ENCODE measurements around the gene NR2F1.
A peak's percentile ranks its signal among the peaks of the same experiment; 100 is the strongest.
"Not testable (repeated sequence)": the region's sequence is repeated elsewhere in the genome, so short reads cannot be mapped to it uniquely, and the experiment has no call there.

The NR2F1 gene

GRCh38 chr5:93582677-93583438 is at the start of gene NR2F1:
Gene NR2F1, plus strand, starts transcription at chr5:93583222. Its CDS starts 1,802 bp downstream, at chr5:93585024.
- peak; percentile 58 for DNase-seq

GRCh38 chr5:93545872-93546271 is 37.1 kb upstream of the NR2F1 start:
- no peak for DNase-seq

- DNase-seq, result not testable (repeated sequence)
Measured at GRCh38 chr5:93549594-93549993, 33.4 kb upstream of the NR2F1 start.

- DNase-seq, result no peak
Measured at GRCh38 chr5:93557021-93557604, 25.9 kb upstream of the NR2F1 start.

- no peak for DNase-seq
Measured at GRCh38 chr5:93566091-93566490, 16.9 kb upstream of the NR2F1 start.

GRCh38 chr5:93567424-93567823 is 15.6 kb upstream of the NR2F1 start:
- no peak for DNase-seq

GRCh38 chr5:93569300-93570160 is 13.5 kb upstream of the NR2F1 start:
- DNase-seq, result no peak

- no peak for DNase-seq
Measured at GRCh38 chr5:93570294-93571113, 12.5 kb upstream of the NR2F1 start.

GRCh38 chr5:93571114-93571949 is 11.7 kb upstream of the NR2F1 start:
- DNase-seq, result no peak

GRCh38 chr5:93572101-93572607 is 10.9 kb upstream of the NR2F1 start:
- DNase-seq, result no peak

GRCh38 chr5:93572608-93573353 is 10.2 kb upstream of the NR2F1 start:
- DNase-seq, result no peak

- DNase-seq, result no peak
Measured at GRCh38 chr5:93573354-93574351, 9.4 kb upstream of the NR2F1 start.

GRCh38 chr5:93574491-93575305 is 8.3 kb upstream of the NR2F1 start:
- DNase-seq, result no peak

GRCh38 chr5:93575461-93576414 is 7.3 kb upstream of the NR2F1 start:
- no peak for DNase-seq

- no peak for DNase-seq
Measured at GRCh38 chr5:93576994-93577853, 5.8 kb upstream of the NR2F1 start.
